HG03108 (cell line): ENCODE measurements around the gene IFT122.
"Not testable (repeated sequence)": the region's sequence is repeated elsewhere in the genome, so short reads cannot be mapped to it uniquely, and the experiment has no call there.

Experiments used
- ATAC-seq: cut with Tn5 transposase; IDR thresholded peaks from one replicate; pipeline ENCODE4 v1.9.1; 2021; ENCODE audit warnings: moderate library complexity; ENCODE audit not compliant: unreplicated experiment

IFT122 gene

GRCh38 chr3:129515821-129516432, 75.9 kb downstream of the IFT122 start:
- ATAC-seq = not testable (repeated sequence)

- ATAC-seq = no peak
Observed at GRCh38 chr3:129517516-129517915, 77.5 kb downstream of the IFT122 start.

- no peak for ATAC-seq
Observed at GRCh38 chr3:129518038-129518561, 78.1 kb downstream of the IFT122 start.

- ATAC-seq = no peak
Observed at GRCh38 chr3:129518581-129518980, 78.6 kb downstream of the IFT122 start.

GRCh38 chr3:129519449-129519848, 79.4 kb downstream of the IFT122 start:
- no peak for ATAC-seq

- no peak for ATAC-seq
Observed at GRCh38 chr3:129519896-129520715, 80.1 kb downstream of the IFT122 start.

- no peak for ATAC-seq
Observed at GRCh38 chr3:129520960-129521359, 80.9 kb downstream of the IFT122 start.

- no peak for ATAC-seq
Observed at GRCh38 chr3:129521611-129522010, 81.6 kb downstream of the IFT122 start.

- ATAC-seq = no peak
Observed at GRCh38 chr3:129522953-129523352, 82.9 kb downstream of the IFT122 start.

GRCh38 chr3:129524081-129524480, 84.1 kb downstream of the IFT122 start:
- no peak for ATAC-seq

GRCh38 chr3:129525341-129525968, 85.4 kb downstream of the IFT122 start:
- ATAC-seq = no peak

- peak; percentile 91 for ATAC-seq
Observed at GRCh38 chr3:129526121-129526900, 86.3 kb downstream of the IFT122 start.

GRCh38 chr3:129527262-129527661, 87.2 kb downstream of the IFT122 start:
- ATAC-seq = no peak

- no peak for ATAC-seq
Observed at GRCh38 chr3:129528589-129529100, 88.6 kb downstream of the IFT122 start, which contains the start of gene RHO. TSS of gene RHO (plus strand) at chr3:129528639. CDS start at chr3:129528734, 95 bp downstream.

- no peak for ATAC-seq
Observed at GRCh38 chr3:129529436-129530210, 89.6 kb downstream of the IFT122 start.

- no peak for ATAC-seq
Observed at GRCh38 chr3:129530251-129530791, 90.3 kb downstream of the IFT122 start.

GRCh38 chr3:129530821-129531220, 90.8 kb downstream of the IFT122 start:
- ATAC-seq = no peak

- ATAC-seq = no peak
Observed at GRCh38 chr3:129531699-129532098, 91.7 kb downstream of the IFT122 start.

GRCh38 chr3:129532261-129532660, 92.2 kb downstream of the IFT122 start:
- ATAC-seq = no peak

- no peak for ATAC-seq
Observed at GRCh38 chr3:129533406-129533805, 93.4 kb downstream of the IFT122 start.
